IMR-90 (cell line): ENCODE measurements around the gene FGGY. TPM values are rescaled to one million over a fixed set of nuclear protein-coding genes. Genes with fewer than 3 reads are reported as not detected.
A peak's percentile ranks its signal among the peaks of the same experiment; 100 is the strongest.

Source experiments
- ATAC-seq: fragments of 200-7000 bp; cut with Tn5 transposase; 2 replicates; pipeline ENCODE4 v1.9.1; 2020; ENCODE audit warnings: low read depth, mild to moderate bottlenecking, moderate library complexity
- BruUV-seq: library from RNA; stranded (reverse); fragments of 400-500 nt; replicated peaks from 2 replicates; lab custom pipeline; 2021; lab: Mats Ljungman, UMichigan
- CTCF ChIA-PET: fragments of 300-600 bp; formaldehyde crosslinking; extraction: SDS; loops from one replicate; lab custom pipeline; 2021; ENCODE audit warnings: antibody characterized with exemption; lab: Yijun Ruan, JAX
- POLR2A ChIA-PET: fragments of 300-600 bp; sonication (Branson Sonifier 250); formaldehyde crosslinking; loops from one replicate; lab custom pipeline; 2022; ENCODE audit warnings: antibody characterized with exemption; ENCODE audit not compliant: unreplicated experiment; lab: Charles Lee
- DNase-seq: peaks from one replicate; pipeline ENCODE4 v3.0.0; 2013
- H2AFZ ChIP-seq: replicated peaks from 2 replicates; pipeline ENCODE3; 2013; ENCODE audit warnings: low read length, mild to moderate bottlenecking; ENCODE audit not compliant: poor library complexity
- H2AK5ac ChIP-seq: 2 replicates; pipeline ENCODE4 v1.6.1; 2013; ENCODE audit warnings: low read depth, low read length, inconsistent platforms
- H2AK9ac ChIP-seq: replicated peaks from 2 replicates; pipeline ENCODE3; 2013; ENCODE audit warnings: mild to moderate bottlenecking, low read depth, low read length, moderate library complexity; ENCODE audit not compliant: poor library complexity
- H2BK120ac ChIP-seq: 2 replicates; pipeline ENCODE4 v1.6.1; 2013; ENCODE audit warnings: low read depth, low read length, inconsistent platforms
- H2BK15ac ChIP-seq: 3 replicates; pipeline ENCODE4 v1.6.1; 2013; ENCODE audit warnings: low read depth, low read length, inconsistent platforms
- H2BK20ac ChIP-seq: 2 replicates; pipeline ENCODE4 v1.6.1; 2013; ENCODE audit warnings: low read depth, mild to moderate bottlenecking, inconsistent platforms, low read length, moderate library complexity
- H2BK5ac ChIP-seq: 2 replicates; pipeline ENCODE4 v1.6.1; 2013; ENCODE audit warnings: mild to moderate bottlenecking, low read depth, low read length, inconsistent platforms; ENCODE audit not compliant: poor library complexity, severe bottlenecking
- H3K14ac ChIP-seq: replicated peaks from 2 replicates; pipeline ENCODE4 v1.6.1; 2013; ENCODE audit warnings: low read depth, low read length, inconsistent platforms
- H3K18ac ChIP-seq: 2 replicates; pipeline ENCODE4 v1.6.1; 2013; ENCODE audit warnings: low read depth, low read length, control low read depth
- H3K23ac ChIP-seq: 2 replicates; pipeline ENCODE4 v1.6.1; 2013; ENCODE audit warnings: low read depth, low read length, inconsistent platforms
- H3K27ac ChIP-seq: 2 replicates; pipeline ENCODE4 v1.5.1; 2013; ENCODE audit warnings: mild to moderate bottlenecking, control low read depth, low read length; ENCODE audit not compliant: insufficient read depth
- H3K27me3 ChIP-seq: 2 replicates; pipeline ENCODE4 v1.6.1; 2013; ENCODE audit warnings: low read length; ENCODE audit not compliant: control insufficient read depth, insufficient read depth
- H3K36me3 ChIP-seq: 2 replicates; pipeline ENCODE4 v1.6.1; 2013; ENCODE audit warnings: low read length, mixed read lengths; ENCODE audit not compliant: control insufficient read depth, insufficient read depth
- H3K4ac ChIP-seq: 2 replicates; pipeline ENCODE4 v1.6.1; 2013; ENCODE audit warnings: low read depth, low read length, inconsistent platforms
- H3K4me1 ChIP-seq: 2 replicates; pipeline ENCODE4 v1.6.1; 2013; ENCODE audit warnings: low read length, mixed read lengths; ENCODE audit not compliant: control insufficient read depth, insufficient read depth
- H3K4me2 ChIP-seq: 2 replicates; pipeline ENCODE4 v1.6.1; 2013; ENCODE audit warnings: low read depth, mild to moderate bottlenecking, control low read depth, low read length, moderate library complexity
- H3K4me3 ChIP-seq: 2 replicates; pipeline ENCODE4 v1.5.1; 2013; ENCODE audit warnings: low read depth, mild to moderate bottlenecking, control low read depth, low read length, moderate library complexity; ENCODE audit not compliant: insufficient read depth
- H3K56ac ChIP-seq: 2 replicates; pipeline ENCODE4 v1.6.1; 2013; ENCODE audit warnings: low read length, inconsistent platforms; ENCODE audit not compliant: insufficient read depth; ENCODE audit errors: extremely low read depth
- H3K79me1 ChIP-seq, 2 experiments: 2 replicates each; pipeline ENCODE4 v1.6.1; 2013; ENCODE audit warnings: low read length in 2 of 2, inconsistent platforms in 1 of 2, low read depth in 1 of 2
- H3K9ac ChIP-seq: 2 replicates; pipeline ENCODE4 v1.6.1; 2013; ENCODE audit warnings: low read depth, low read length, control low read depth
- H3K9me1 ChIP-seq: 2 replicates; pipeline ENCODE4 v1.6.1; 2013; ENCODE audit warnings: low read length, inconsistent platforms; ENCODE audit not compliant: insufficient read depth
- H3K9me3 ChIP-seq: 2 replicates; pipeline ENCODE4 v1.6.1; 2013; ENCODE audit warnings: low read length; ENCODE audit not compliant: control insufficient read depth, insufficient read depth
- H4K20me1 ChIP-seq: 2 replicates; pipeline ENCODE4 v1.6.1; 2013; ENCODE audit warnings: low read length, inconsistent platforms; ENCODE audit not compliant: insufficient read depth
- H4K5ac ChIP-seq: 2 replicates; pipeline ENCODE4 v1.6.1; 2013; ENCODE audit warnings: mild to moderate bottlenecking, low read depth, low read length, control low read depth
- H4K8ac ChIP-seq, 2 experiments: 2 replicates each; pipeline ENCODE4 v1.6.1; 2013; ENCODE audit warnings: low read depth in 2 of 2, low read length in 2 of 2, control low read depth in 1 of 2, inconsistent platforms in 1 of 2
- H4K91ac ChIP-seq: 2 replicates; pipeline ENCODE4 v1.6.1; 2013; ENCODE audit warnings: low read depth, low read length, inconsistent platforms; ENCODE audit not compliant: insufficient read depth
- MXI1 ChIP-seq: IDR thresholded peaks from 2 replicates; pipeline ENCODE4 v1.6.1; 2012; ENCODE audit warnings: low read depth, mild to moderate bottlenecking, low read length, moderate library complexity, borderline replicate concordance
- POLR2A ChIP-seq: IDR thresholded peaks from 2 replicates; pipeline ENCODE4 v1.6.1; 2012; ENCODE audit warnings: mild to moderate bottlenecking, low read depth, low read length
- RAD21 ChIP-seq: IDR thresholded peaks from 2 replicates; pipeline ENCODE4 v1.6.1; 2012; ENCODE audit warnings: low read length, improper control_type of control experiment
- WGBS, 2 experiments: methylation state at CpG; one replicate each; pipeline versions ENCODE4 v1.1.5 to v1.1.7; 2013; ENCODE audit warnings: missing lambda C conversion rate in 2 of 2; ENCODE audit not compliant: insufficient read length in 1 of 2; ENCODE audit errors: extremely low coverage in 2 of 2; 5-methylcytosine and 5-hydroxymethylcytosine counted together
- dilution Hi-C: fragments of 300-500 bp; cut with HindIII; formaldehyde crosslinking; loops from one replicate; pipeline ENCODE4 v1.14.3; 2018; ENCODE audit warnings: low sequenced_read_pairs; ENCODE audit not compliant: unreplicated experiment
- in situ Hi-C: fragments of 300-500 bp; cut with MboI; formaldehyde crosslinking; loops from 3 replicates; pipeline ENCODE4 v1.14.3; 2019; ENCODE audit warnings: low sequenced_read_pairs, inconsistent platforms, mixed read lengths
- intact Hi-C: fragments of 100-400 bp; cut with micrococcal nuclease; formaldehyde crosslinking; loops from 2 replicates; pipeline ENCODE4 v1.10.0; 2022
- polyA plus RNA-seq, 3 experiments: library from polyadenylated mRNA; depleted of rRNA; stranded (reverse); fragments of >200 nt; gene quantifications; 2 replicates each; pipeline ENCODE4 v1.2.3, GENCODE V29; 2012; ENCODE audit warnings: low replicate concordance in 1 of 3
- total RNA-seq: library from RNA; depleted of rRNA; stranded (reverse); fragments of >200 nt; gene quantifications from 2 replicates; pipeline ENCODE4 v1.2.3, GENCODE V29; 2012

FGGY gene
- total and polyA plus RNA-seq, 2 of the 4 experiments (the other 2 are of a cell fraction) = 5.6 to 14.0 TPM

GRCh38 chr1:59477286-59477685 lies 180.4 kb downstream of the FGGY start:
- Histone ChIP-seq H4K20me1 (no peaks in the 10 kb centered on the region), H4K8ac (no peak overlapping the region), H3K36me3 (no peaks in the 10 kb centered on the region), H3K27me3 (no peaks in the 10 kb centered on the region), H2BK20ac (no peak overlapping the region), H3K9ac (no peak overlapping the region), H2BK120ac (no peak overlapping the region), H3K18ac (no peak overlapping the region), H2AFZ (no peak overlapping the region), H3K27ac (no peak overlapping the region), H2AK5ac (no peak overlapping the region), H3K4ac (no peak overlapping the region), H2BK15ac (no peak overlapping the region), H3K79me1 (no peaks in the 10 kb centered on the region; a peak in 1 of 4 replicates), H3K9me1 (no peaks in the 10 kb centered on the region), H2BK5ac (no peak overlapping the region), H3K56ac (no peak overlapping the region), H3K4me2 (no peak overlapping the region), H4K5ac (no peak overlapping the region), H3K4me1 (peaks cover 4% of the 10 kb centered on the region; the same call in 1 of the 2 replicates), H3K23ac (no peak overlapping the region), H4K91ac (no peak overlapping the region), H3K4me3 (no peak overlapping the region), H3K14ac (no peak overlapping the region), H3K9me3 (no peaks in the 10 kb centered on the region), H2AK9ac (no peak overlapping the region)
- TF ChIP-seq RAD21 (no peak), MXI1 (no peak), POLR2A (no peak)
- ATAC-seq = no peak
- ChIA-PET POLR2A (no interaction called here), CTCF (interaction anchor here (0.5 kb wide), 1 partner anchor 331 kb away, joined by 3 read pairs; no protein-coding TSS in a partner anchor)
- intact Hi-C loops = no loop called here
- in situ Hi-C loops = no loop called here
- dilution Hi-C loops = no loop called here
- no CpG with 5 or more reads among the region's 6 CpGs for WGBS, 2 experiments
- peak; percentile 49 for DNase-seq
- BruUV-seq = no TSS peak
